A549 (cell line): Measurements from ENCODE around the gene VENTX. TPM values are rescaled to one million over a fixed set of nuclear protein-coding genes. Genes with fewer than 3 reads are reported as not detected.

Experiments
- ATAC-seq, 2 experiments: fragments of 200-7000 bp in 1 of 2; fragments of >200 bp in 1 of 2; cut with Nextera tagmentation in 1 of 2; cut with Tn5 transposase in 1 of 2; 3 replicates each; pipeline versions ENCODE4 v1.8.0 to v1.9.1; 2018 to 2020; ENCODE audit warnings: mild to moderate bottlenecking in 1 of 2, moderate library complexity in 1 of 2
- CTCF ChIA-PET: fragments of 300-600 bp; sonication (Branson Sonifier 250); formaldehyde crosslinking; extraction: SDS; loops from one replicate; lab custom pipeline; 2021; ENCODE audit warnings: antibody characterized with exemption, inconsistent platforms; lab: Yijun Ruan, JAX
- POLR2A ChIA-PET: fragments of 350-600 bp; formaldehyde crosslinking; extraction: SDS; loops from one replicate; lab custom pipeline; 2021; ENCODE audit warnings: antibody characterized with exemption, inconsistent platforms; lab: Yijun Ruan, JAX
- DNase-seq, 2 experiments: peaks; one replicate each; pipeline versions ENCODE4 v3.0.0 to v3.0.0-alpha.2; 2011 to 2016; ENCODE audit warnings: low read depth in 1 of 2, low spot score in 1 of 2
- FAIRE-seq: peaks from 2 replicates; lab custom pipeline; 2011; peaks lifted over from hg19 to GRCh38; lab: Jason Lieb, UNC
- H3K27ac ChIP-seq, 2 experiments: fragments of >200 bp; sonication (Bioruptor Twin); formaldehyde crosslinking; 3 replicates each; pipeline ENCODE4 v1.5.1; 2016 to 2017
- H3K4me1 ChIP-seq: fragments of >200 bp; sonication (Bioruptor Twin); formaldehyde crosslinking; 3 replicates; pipeline ENCODE4 v1.6.1; 2016
- H3K4me2 ChIP-seq: fragments of >200 bp; sonication (Bioruptor Twin); formaldehyde crosslinking; 3 replicates; pipeline ENCODE4 v1.6.1; 2016
- H3K4me3 ChIP-seq: fragments of >200 bp; sonication (Bioruptor Twin); formaldehyde crosslinking; 3 replicates; pipeline ENCODE4 v1.5.1; 2016
- H3K9me3 ChIP-seq: fragments of >200 bp; sonication (Bioruptor Twin); formaldehyde crosslinking; 3 replicates; pipeline ENCODE4 v1.6.1; 2016
- ATOH8 ChIP-seq: fragments of 250-450 bp; sonication (Bioruptor Pico); IDR thresholded peaks from 2 replicates; pipeline ENCODE4 v1.5.0; 2020; ENCODE audit warnings: low read depth, mild to moderate bottlenecking, moderate library complexity
- CEBPB ChIP-seq, 2 experiments: fragments of >200 bp in 1 of 2; sonication (Bioruptor Twin) in 1 of 2; formaldehyde crosslinking in 1 of 2; IDR thresholded peaks; 2 replicates each; pipeline ENCODE4 v1.6.1; 2012 to 2016
- CHD2 ChIP-seq: fragments of 150-350 bp; IDR thresholded peaks from 2 replicates; pipeline ENCODE4 v1.6.1; 2014; ENCODE audit warnings: low read length; ENCODE audit not compliant: partially characterized antibody
- EHMT2 ChIP-seq: fragments of 200-600 bp; sonication (generic); IDR thresholded peaks from 2 replicates; pipeline ENCODE4 v1.6.1; 2016; ENCODE audit warnings: antibody characterized with exemption, low read depth, mild to moderate bottlenecking, moderate library complexity
- ELK1 ChIP-seq: fragments of 150-350 bp; IDR thresholded peaks from 2 replicates; pipeline ENCODE4 v1.6.1; 2014; ENCODE audit warnings: low read depth, mild to moderate bottlenecking, low read length
- EP300 ChIP-seq, 2 experiments: fragments of >200 bp; sonication (Bioruptor Twin); formaldehyde crosslinking; IDR thresholded peaks; 2 replicates in 1 of 2; 3 replicates in 1 of 2; pipeline ENCODE4 v1.6.1; 2016 to 2017
- FOSB ChIP-seq: fragments of 250-450 bp; sonication (Bioruptor Pico); IDR thresholded peaks from 2 replicates; pipeline ENCODE4 v1.5.0; 2020; ENCODE audit warnings: mild to moderate bottlenecking, moderate library complexity
- FOSL2 ChIP-seq, 2 experiments: fragments of 450-650 bp in 1 of 2; fragments of >200 bp in 1 of 2; sonication (Bioruptor Twin) in 1 of 2; formaldehyde crosslinking; IDR thresholded peaks; 2 replicates each; pipeline versions ENCODE4 v1.5.0 to v1.6.1; 2016 to 2020; ENCODE audit warnings: mild to moderate bottlenecking in 1 of 2, moderate library complexity in 1 of 2
- GATA3 ChIP-seq: IDR thresholded peaks from 2 replicates; pipeline ENCODE4 v1.6.1; 2012; ENCODE audit warnings: borderline replicate concordance
- HES2 ChIP-seq: fragments of >200 bp; sonication (Bioruptor Twin); formaldehyde crosslinking; IDR thresholded peaks from 2 replicates; pipeline ENCODE4 v1.6.1; 2016
- HEYL ChIP-seq: fragments of 250-450 bp; sonication (Bioruptor Pico); IDR thresholded peaks from 2 replicates; pipeline ENCODE4 v1.8.0; 2021; ENCODE audit warnings: mild to moderate bottlenecking, moderate library complexity
- HMGXB4 ChIP-seq: fragments of 250-450 bp; sonication (Bioruptor Pico); IDR thresholded peaks from 2 replicates; pipeline ENCODE4 v1.5.0; 2021; ENCODE audit warnings: mild to moderate bottlenecking, moderate library complexity, borderline replicate concordance
- HOXB13 ChIP-seq: fragments of 250-450 bp; sonication (Bioruptor Pico); IDR thresholded peaks from 2 replicates; pipeline ENCODE4 v1.5.0; 2020; ENCODE audit warnings: low read depth, mild to moderate bottlenecking, moderate library complexity
- HOXB5 ChIP-seq: fragments of 250-450 bp; sonication (Bioruptor Pico); IDR thresholded peaks from 2 replicates; pipeline ENCODE4 v1.5.0; 2020; ENCODE audit warnings: mild to moderate bottlenecking, moderate library complexity
- JUN ChIP-seq, 2 experiments: fragments of >200 bp; sonication (Bioruptor Twin); formaldehyde crosslinking; IDR thresholded peaks; 2 replicates in 1 of 2; 3 replicates in 1 of 2; pipeline ENCODE4 v1.6.1; 2016 to 2017
- JUNB ChIP-seq: fragments of >200 bp; sonication (Bioruptor Twin); formaldehyde crosslinking; IDR thresholded peaks from 2 replicates; pipeline ENCODE4 v1.6.1; 2016
- KDM1A ChIP-seq: fragments of 200-600 bp; sonication (generic); IDR thresholded peaks from 2 replicates; pipeline ENCODE4 v1.6.1; 2016; ENCODE audit warnings: low read depth, mild to moderate bottlenecking
- MAX ChIP-seq: IDR thresholded peaks from 2 replicates; pipeline ENCODE4 v1.6.1; 2012
- MAZ ChIP-seq: fragments of 150-350 bp; IDR thresholded peaks from 2 replicates; pipeline ENCODE4 v1.6.1; 2014; ENCODE audit warnings: antibody characterized with exemption, low read depth, low read length, borderline replicate concordance
- NPAS2 ChIP-seq: fragments of 250-450 bp; sonication (Bioruptor Pico); IDR thresholded peaks from 2 replicates; pipeline ENCODE4 v1.8.0; 2022; ENCODE audit warnings: mild to moderate bottlenecking, moderate library complexity, borderline replicate concordance
- RCOR1 ChIP-seq: fragments of 150-350 bp; IDR thresholded peaks from 2 replicates; pipeline ENCODE4 v1.6.1; 2014; ENCODE audit warnings: antibody characterized with exemption, low read length, low read depth
- RNF2 ChIP-seq: fragments of 200-600 bp; sonication (generic); IDR thresholded peaks from 2 replicates; pipeline ENCODE4 v1.6.1; 2016; ENCODE audit warnings: low read depth, mild to moderate bottlenecking, antibody characterized with exemption, moderate library complexity, borderline replicate concordance
- SMC3 ChIP-seq: fragments of >200 bp; sonication (Bioruptor Twin); formaldehyde crosslinking; IDR thresholded peaks from 3 replicates; pipeline ENCODE4 v1.6.1; 2018; ENCODE audit warnings: inconsistent platforms
- SREBF2 ChIP-seq: fragments of 450-650 bp; IDR thresholded peaks from 2 replicates; pipeline ENCODE4 v1.6.1; 2014; ENCODE audit warnings: mild to moderate bottlenecking, moderate library complexity
- ZC3H11A ChIP-seq: fragments of 450-650 bp; IDR thresholded peaks from 2 replicates; pipeline ENCODE4 v1.6.1; 2014; ENCODE audit warnings: antibody characterized with exemption, mild to moderate bottlenecking
- ZFP36 ChIP-seq: fragments of 450-650 bp; IDR thresholded peaks from 2 replicates; pipeline ENCODE4 v1.6.1; 2014; ENCODE audit warnings: borderline replicate concordance; ENCODE audit not compliant: partially characterized antibody
- ZSCAN20 ChIP-seq: fragments of 250-450 bp; sonication (Bioruptor Pico); IDR thresholded peaks from 2 replicates; pipeline ENCODE4 v1.8.0; 2022; ENCODE audit warnings: mild to moderate bottlenecking, moderate library complexity
- WGBS: methylation state at CpG from one replicate; pipeline ENCODE4 v1.1.6; 2017; ENCODE audit errors: missing lambda C conversion rate; 5-methylcytosine and 5-hydroxymethylcytosine counted together
- polyA plus RNA-seq, 4 experiments: library from polyadenylated mRNA; depleted of rRNA in 3 of 4; stranded (reverse); fragments of >200 nt; fragmentation: RNase III in 1 of 4; extraction: RNeasy Plus Mini Kit Qiagen cat#74134 plus additional on column Dnase treatment in 1 of 4; gene quantifications; 2 replicates in 3 of 4; 3 replicates in 1 of 4; pipeline ENCODE4 v1.2.3, GENCODE V29; 2011 to 2017

Gene VENTX
- polyA plus RNA-seq, 2 of the 4 experiments (the other 2 are of a cell fraction), result not detected

- ChIA-PET POLR2A (no interaction called here), CTCF (no interaction called here)
- Histone ChIP-seq H3K4me2 (no peak overlapping the region), H3K27ac (no peak overlapping the region), H3K9me3 (peaks cover 12% of the 10 kb centered on the region; the same call in 2 of the 3 replicates), H3K4me1 (no peaks in the 10 kb centered on the region), H3K4me3 (no peak overlapping the region)
- no peak for FAIRE-seq
- no peak; a peak in 1 of 6 replicates for ATAC-seq
- 60% methylated on average over 21 of the region's 22 CpGs for WGBS
- TF ChIP-seq HES2 (no peak), CHD2 (no peak), JUNB (no peak), GATA3 (no peak), HMGXB4 (no peak), HEYL (CRISPR knock-in tag) (no peak), ELK1 (no peak), FOSB (CRISPR knock-in tag) (no peak), SREBF2 (no peak), ZC3H11A (no peak)
- DNase-seq, result no peak
Measured at GRCh38 chr10:133189256-133189655, 48.4 kb upstream of the VENTX start.

GRCh38 chr10:133189726-133190125, 47.9 kb upstream of the VENTX start:
- DNase-seq (no peak), ATAC-seq (peak in 1 of 2 experiments; percentile 23; a peak in 1 of 6 replicates), FAIRE-seq (no peak)
- no peaks in the 10 kb centered on the region for H3K4me1 ChIP-seq
- H3K4me2 ChIP-seq, result no peak overlapping the region
- peaks cover 12% of the 10 kb centered on the region; the same call in 2 of the 3 replicates for H3K9me3 ChIP-seq
- 67% methylated on average over 8 of the region's 14 CpGs for WGBS
- H3K4me3 ChIP-seq, result no peak overlapping the region
- TF ChIP-seq EHMT2 (no peak), HOXB13 (no peak), MAX (no peak), JUN (IDR thresholded peaks at IDR 0.05) (no peak), GATA3 (no peak), ZFP36 (no peak), CEBPB (IDR thresholded peaks at IDR 0.05) (no peak), HOXB5 (no peak), ZSCAN20 (no peak), RNF2 (no peak), FOSB (CRISPR knock-in tag) (no peak), RCOR1 (no peak), MAZ (no peak), FOSL2 (IDR thresholded peaks at IDR 0.05) (no peak), FOSL2 (CRISPR knock-in tag; IDR thresholded peaks at IDR 0.05) (no peak), ATOH8 (CRISPR knock-in tag) (no peak), ELK1 (no peak), KDM1A (no peak), NPAS2 (CRISPR knock-in tag) (no peak), SMC3 (no peak), EP300 (IDR thresholded peaks at IDR 0.05) (no peak)
- H3K27ac ChIP-seq, result no peak overlapping the region
- ChIA-PET CTCF (no interaction called here), POLR2A (no interaction called here)
